Measurements from ENCODE around the gene ALDH7A1.

Gene ALDH7A1

DNA sequence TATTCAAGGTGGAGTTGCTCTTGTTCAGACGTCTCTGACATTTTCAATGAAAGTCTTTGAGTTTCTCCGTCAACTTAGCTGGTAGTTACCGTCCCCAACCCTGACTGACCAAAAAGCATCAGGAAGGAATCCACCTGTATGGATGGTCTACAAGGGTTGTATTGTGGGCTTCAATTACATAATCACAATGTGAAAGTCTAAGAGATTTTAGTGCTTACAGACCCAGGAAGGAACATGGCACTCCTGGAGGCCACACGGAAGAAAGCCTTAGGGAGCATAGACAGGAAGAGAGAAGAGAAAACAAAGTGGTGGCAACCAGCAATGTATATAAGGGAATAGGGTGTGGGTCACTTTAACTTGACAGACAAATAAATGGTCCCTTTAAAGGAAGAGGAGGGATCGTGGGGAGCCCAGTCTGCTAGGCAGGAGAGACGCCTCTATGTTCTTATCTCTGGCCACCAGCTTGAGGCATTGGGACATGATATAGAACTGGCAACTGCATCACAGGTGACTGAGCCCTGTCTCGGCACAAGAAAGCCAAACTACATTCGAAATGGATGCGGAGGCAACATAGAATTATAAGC is 80.4 kb downstream of the ALDH7A1 start:
- no peak overlapping the region for H3K9ac ChIP-seq (ENCODE audit: low read length)
- no peaks in the 10 kb centered on the region for H3K9me2 ChIP-seq (replicated peaks; ENCODE audit: insufficient read depth, low read length)
- no peak overlapping the region for H3K27ac ChIP-seq (ENCODE audit: low read depth, low read length)
- no peaks in the 10 kb centered on the region for H3K9me3 ChIP-seq (ENCODE audit: insufficient read depth, low read length)
- H3K79me2 ChIP-seq (ENCODE audit: insufficient read depth, low read length): no peaks in the 10 kb centered on the region
- no peak overlapping the region for H3K4me3 ChIP-seq (ENCODE audit: insufficient read depth, low read length, poor library complexity, severe bottlenecking)
- TF ChIP-seq, protein P1, sequence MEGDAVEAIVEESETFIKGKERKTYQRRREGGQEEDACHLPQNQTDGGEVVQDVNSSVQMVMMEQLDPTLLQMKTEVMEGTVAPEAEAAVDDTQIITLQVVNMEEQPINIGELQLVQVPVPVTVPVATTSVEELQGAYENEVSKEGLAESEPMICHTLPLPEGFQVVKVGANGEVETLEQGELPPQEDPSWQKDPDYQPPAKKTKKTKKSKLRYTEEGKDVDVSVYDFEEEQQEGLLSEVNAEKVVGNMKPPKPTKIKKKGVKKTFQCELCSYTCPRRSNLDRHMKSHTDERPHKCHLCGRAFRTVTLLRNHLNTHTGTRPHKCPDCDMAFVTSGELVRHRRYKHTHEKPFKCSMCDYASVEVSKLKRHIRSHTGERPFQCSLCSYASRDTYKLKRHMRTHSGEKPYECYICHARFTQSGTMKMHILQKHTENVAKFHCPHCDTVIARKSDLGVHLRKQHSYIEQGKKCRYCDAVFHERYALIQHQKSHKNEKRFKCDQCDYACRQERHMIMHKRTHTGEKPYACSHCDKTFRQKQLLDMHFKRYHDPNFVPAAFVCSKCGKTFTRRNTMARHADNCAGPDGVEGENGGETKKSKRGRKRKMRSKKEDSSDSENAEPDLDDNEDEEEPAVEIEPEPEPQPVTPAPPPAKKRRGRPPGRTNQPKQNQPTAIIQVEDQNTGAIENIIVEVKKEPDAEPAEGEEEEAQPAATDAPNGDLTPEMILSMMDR (IDR thresholded peaks at IDR 0.05; ENCODE audit: insufficient read depth, low read length, poor library complexity, severe bottlenecking): no peak
- TF ChIP-seq EZH2phosphoT487 (conservative IDR thresholded peaks at IDR 0.05; ENCODE audit: low read length): no peak
- no peak overlapping the region for H3K4me2 ChIP-seq (ENCODE audit: low read depth, low read length, poor library complexity, severe bottlenecking)
- H3K36me3 ChIP-seq (ENCODE audit: low read length): no peaks in the 10 kb centered on the region
- no peaks in the 10 kb centered on the region for H4K20me1 ChIP-seq (ENCODE audit: low read depth, low read length)
- no peaks in the 10 kb centered on the region for H3F3A ChIP-seq (ENCODE audit: insufficient read depth)
- no peaks in the 10 kb centered on the region for H3K27me3 ChIP-seq (ENCODE audit: low read length)
- H2AFZ ChIP-seq (ENCODE audit: low read depth, low read length, severe bottlenecking): no peak overlapping the region

GRCh38 chr5:126514131-126514557 is 80.9 kb downstream of the ALDH7A1 start:
- Histone ChIP-seq H3K27ac (ENCODE audit: low read depth, low read length) (no peak overlapping the region), H3K4me2 (ENCODE audit: low read depth, low read length, poor library complexity, severe bottlenecking) (no peak overlapping the region), H3K9me2 (replicated peaks; ENCODE audit: insufficient read depth, low read length) (no peaks in the 10 kb centered on the region), H3K79me2 (ENCODE audit: insufficient read depth, low read length) (no peaks in the 10 kb centered on the region), H3K9me3 (ENCODE audit: insufficient read depth, low read length) (no peaks in the 10 kb centered on the region), H3K9ac (ENCODE audit: low read length) (no peak overlapping the region), H3K36me3 (ENCODE audit: low read length) (no peaks in the 10 kb centered on the region), H2AFZ (ENCODE audit: low read depth, low read length, severe bottlenecking) (no peak overlapping the region), H3K27me3 (ENCODE audit: low read length) (no peaks in the 10 kb centered on the region), H3F3A (ENCODE audit: insufficient read depth) (no peaks in the 10 kb centered on the region), H3K4me3 (ENCODE audit: insufficient read depth, low read length, poor library complexity, severe bottlenecking) (no peak overlapping the region), H4K20me1 (ENCODE audit: low read depth, low read length) (no peaks in the 10 kb centered on the region)
- TF ChIP-seq, protein P1 (IDR thresholded peaks at IDR 0.05; ENCODE audit: insufficient read depth, low read length, poor library complexity, severe bottlenecking): no peak
- no peak for TF ChIP-seq EZH2phosphoT487 (conservative IDR thresholded peaks at IDR 0.05; ENCODE audit: low read length)

DNA sequence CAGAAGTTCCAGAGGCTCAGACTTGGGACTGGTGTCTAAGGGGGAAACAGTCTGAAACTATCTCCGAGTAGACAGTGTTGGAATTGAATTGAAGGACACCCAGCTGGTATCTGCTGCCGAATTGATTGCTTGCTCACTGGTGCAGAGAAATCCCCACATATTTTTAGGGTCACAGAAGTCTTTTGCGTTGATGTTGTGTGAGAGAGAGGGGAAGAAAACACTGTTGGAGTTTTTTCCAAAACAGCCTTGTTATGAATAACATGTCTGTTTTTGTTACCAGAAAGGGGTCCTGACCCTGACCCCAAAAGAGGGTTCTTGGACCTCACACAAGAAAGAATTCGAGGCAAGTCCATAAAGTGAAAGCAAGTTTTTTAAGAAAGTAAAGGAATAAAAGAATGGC is 81.3 kb downstream of the ALDH7A1 start:
- Histone ChIP-seq H3K4me2 (ENCODE audit: low read depth, low read length, poor library complexity, severe bottlenecking) (no peak overlapping the region), H3K9me3 (ENCODE audit: insufficient read depth, low read length) (no peaks in the 10 kb centered on the region), H4K20me1 (ENCODE audit: low read depth, low read length) (no peaks in the 10 kb centered on the region), H3K4me3 (ENCODE audit: insufficient read depth, low read length, poor library complexity, severe bottlenecking) (no peak overlapping the region), H3K79me2 (ENCODE audit: insufficient read depth, low read length) (no peaks in the 10 kb centered on the region), H3K9me2 (replicated peaks; ENCODE audit: insufficient read depth, low read length) (no peaks in the 10 kb centered on the region), H3K27me3 (ENCODE audit: low read length) (no peaks in the 10 kb centered on the region), H3K9ac (ENCODE audit: low read length) (no peak overlapping the region), H3F3A (ENCODE audit: insufficient read depth) (no peaks in the 10 kb centered on the region), H3K27ac (ENCODE audit: low read depth, low read length) (no peak overlapping the region), H3K36me3 (ENCODE audit: low read length) (no peaks in the 10 kb centered on the region), H2AFZ (ENCODE audit: low read depth, low read length, severe bottlenecking) (no peak overlapping the region)
- no peak for TF ChIP-seq EZH2phosphoT487 (conservative IDR thresholded peaks at IDR 0.05; ENCODE audit: low read length)
- TF ChIP-seq, protein P1 (IDR thresholded peaks at IDR 0.05; ENCODE audit: insufficient read depth, low read length, poor library complexity, severe bottlenecking): no peak
